ENCODE data around the gene DNAJC6. TPM values are rescaled to one million over a fixed set of nuclear protein-coding genes. Genes with fewer than 3 reads are reported as not detected.

The DNAJC6 gene
- total and polyA plus RNA-seq, 10 donors, result 0.20 to 9.7 (median 5.7) TPM

DNA sequence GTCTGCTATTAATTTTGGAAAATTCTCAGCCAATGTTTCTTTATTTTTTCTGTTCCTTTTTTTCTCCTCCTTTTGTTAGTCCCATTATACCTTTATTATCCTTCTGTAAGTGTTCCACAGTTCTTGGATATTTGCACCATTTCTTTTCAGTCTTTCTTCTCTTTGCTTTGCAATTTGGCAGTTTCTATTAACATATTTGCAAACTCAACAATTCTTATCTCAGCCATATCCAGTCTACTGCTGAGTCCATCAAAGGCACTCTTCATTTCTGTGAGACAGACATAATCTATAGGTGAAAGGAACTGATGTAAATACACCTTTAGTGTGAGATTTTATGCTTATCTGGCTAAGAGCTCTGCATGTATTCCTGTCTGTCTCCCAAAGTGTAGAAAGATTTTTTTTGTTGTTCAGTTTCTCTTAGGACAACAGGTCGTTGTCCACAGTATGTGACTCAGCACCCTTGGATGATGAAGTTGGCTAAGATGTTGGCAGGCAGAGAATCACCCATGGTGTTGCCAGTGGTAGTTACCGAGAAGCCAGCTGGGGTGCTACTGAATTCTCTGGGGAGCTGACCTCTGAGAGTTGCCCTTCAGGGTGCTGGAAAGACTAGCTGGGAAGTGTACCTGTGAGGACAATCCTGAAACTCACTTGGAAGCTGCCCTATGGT lies 149.5 kb downstream of the DNAJC6 start:
- no peaks in the 10 kb centered on the region for H3K36me3 ChIP-seq
- no peaks in the 10 kb centered on the region for H3K4me1 ChIP-seq
- intact Hi-C loops (cut with DNase I; ENCODE audit: low total_unique reads), result no loop called here
- TF ChIP-seq POLR2AphosphoS5 (IDR thresholded peaks at IDR 0.05) (no peak), POLR2A (IDR thresholded peaks at IDR 0.05) (no peak)
- TF ChIP-seq, protein P1, sequence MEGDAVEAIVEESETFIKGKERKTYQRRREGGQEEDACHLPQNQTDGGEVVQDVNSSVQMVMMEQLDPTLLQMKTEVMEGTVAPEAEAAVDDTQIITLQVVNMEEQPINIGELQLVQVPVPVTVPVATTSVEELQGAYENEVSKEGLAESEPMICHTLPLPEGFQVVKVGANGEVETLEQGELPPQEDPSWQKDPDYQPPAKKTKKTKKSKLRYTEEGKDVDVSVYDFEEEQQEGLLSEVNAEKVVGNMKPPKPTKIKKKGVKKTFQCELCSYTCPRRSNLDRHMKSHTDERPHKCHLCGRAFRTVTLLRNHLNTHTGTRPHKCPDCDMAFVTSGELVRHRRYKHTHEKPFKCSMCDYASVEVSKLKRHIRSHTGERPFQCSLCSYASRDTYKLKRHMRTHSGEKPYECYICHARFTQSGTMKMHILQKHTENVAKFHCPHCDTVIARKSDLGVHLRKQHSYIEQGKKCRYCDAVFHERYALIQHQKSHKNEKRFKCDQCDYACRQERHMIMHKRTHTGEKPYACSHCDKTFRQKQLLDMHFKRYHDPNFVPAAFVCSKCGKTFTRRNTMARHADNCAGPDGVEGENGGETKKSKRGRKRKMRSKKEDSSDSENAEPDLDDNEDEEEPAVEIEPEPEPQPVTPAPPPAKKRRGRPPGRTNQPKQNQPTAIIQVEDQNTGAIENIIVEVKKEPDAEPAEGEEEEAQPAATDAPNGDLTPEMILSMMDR (IDR thresholded peaks at IDR 0.05 in 8 of 11, conservative IDR thresholded peaks at IDR 0.05 in 3 of 11), result no peak
- H3K4me3 ChIP-seq, result no peak overlapping the region
- peaks cover 0 to 18% (median 3%) of the 10 kb centered on the region in 8 donors for H3K9me3 ChIP-seq
- no peaks in the 10 kb centered on the region for H3K27me3 ChIP-seq (replicated peaks in 1 of 7)
- 72 to 89% (median 87%) methylated on average over 2 of the region's 2 CpGs for WGBS, 5 donors
- H3K27ac ChIP-seq, result no peak overlapping the region
- no peak for DNase-seq

DNA sequence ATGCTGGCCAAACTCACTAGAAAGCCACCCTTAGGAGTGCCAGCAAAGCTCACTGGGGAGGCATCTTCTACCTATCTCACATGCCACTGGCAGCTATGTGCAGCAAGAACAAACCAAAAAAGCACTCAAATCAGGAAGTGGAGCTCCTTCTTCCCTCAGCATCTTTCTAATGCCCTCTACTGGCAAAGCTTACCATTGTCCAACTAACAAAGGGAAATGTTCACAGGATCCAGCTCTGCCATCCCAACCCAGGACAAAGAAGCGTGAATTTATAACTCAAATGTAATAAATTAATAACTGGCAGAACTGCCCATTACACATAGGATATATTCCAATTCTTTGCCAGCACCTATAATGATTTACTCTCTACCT lies 150.0 kb downstream of the DNAJC6 start:
- DNase-seq, result no peak

More for the DNA sequence above, 150.0 kb downstream of the DNAJC6 start:
- no peaks in the 10 kb centered on the region for H3K36me3 ChIP-seq
- intact Hi-C loops (cut with DNase I; ENCODE audit: low total_unique reads), result no loop called here
- H3K4me3 ChIP-seq, result no peak overlapping the region
- no peaks in the 10 kb centered on the region for H3K27me3 ChIP-seq (replicated peaks in 1 of 7)
- TF ChIP-seq, protein P1 (IDR thresholded peaks at IDR 0.05 in 8 of 11, conservative IDR thresholded peaks at IDR 0.05 in 3 of 11), result peak in 2 of 11 experiments; percentile 20 to 34
- no peak for TF ChIP-seq POLR2AphosphoS5 (IDR thresholded peaks at IDR 0.05)
- no peaks in the 10 kb centered on the region for H3K4me1 ChIP-seq
- H3K27ac ChIP-seq, result no peak overlapping the region
- 80 to 93% (median 81%) methylated on average over 1 of the region's 1 CpG for WGBS, 5 donors
- H3K9me3 ChIP-seq, result peaks cover 0 to 18% (median 3%) of the 10 kb centered on the region in 8 donors

Small RNAs within 50 kb of the gene (small RNA-seq; reads per million reads assigned to genes)
- gene COX6CP13 (0 reads per million in 4 donors), gene RNU2-15P (0 to 0.07 (median 0) reads per million in 4 donors)

Other genes starting within 250 kb of the DNAJC6 start
- gene AK4, start 161.3 kb upstream of the DNAJC6 start, total RNA-seq, result 10 to 100 TPM in 1 of 7 donors, 1 to 10 TPM in 6; 2.2 to 15.1 (median 5.4) TPM
- under 1 TPM; 0.46 to 0.91 (median 0.74) TPM for gene AK4, start 161.3 kb upstream of the DNAJC6 start, polyA plus RNA-seq
- 1 to 10 TPM; 2.8 to 9.3 (median 5.6) TPM for gene LEPR, start 111.1 kb downstream of the DNAJC6 start, total RNA-seq
- gene LEPR, start 111.1 kb downstream of the DNAJC6 start, polyA plus RNA-seq, result 1 to 10 TPM in 1 of 3 donors, under 1 TPM in 2; 0.90 to 1.1 (median 1.00) TPM
- 100 to 1,000 TPM in 1 of 7 donors, 10 to 100 TPM in 6; 56.6 to 104 (median 78.7) TPM for gene LEPROT, start 111.1 kb downstream of the DNAJC6 start, total RNA-seq
- gene LEPROT, start 111.1 kb downstream of the DNAJC6 start, polyA plus RNA-seq, result 10 to 100 TPM; 12.5 to 25.4 (median 16.5) TPM

Data from spleen (tissue), 11 donors.